Measurements from ENCODE around the gene UNC5B. TPM values are rescaled to one million over a fixed set of nuclear protein-coding genes. Genes with fewer than 3 reads are reported as not detected.

The UNC5B gene
- total RNA-seq, 4 donors from 2014 or later: 2.2 to 3.7 (median 3.2) TPM

DNA sequence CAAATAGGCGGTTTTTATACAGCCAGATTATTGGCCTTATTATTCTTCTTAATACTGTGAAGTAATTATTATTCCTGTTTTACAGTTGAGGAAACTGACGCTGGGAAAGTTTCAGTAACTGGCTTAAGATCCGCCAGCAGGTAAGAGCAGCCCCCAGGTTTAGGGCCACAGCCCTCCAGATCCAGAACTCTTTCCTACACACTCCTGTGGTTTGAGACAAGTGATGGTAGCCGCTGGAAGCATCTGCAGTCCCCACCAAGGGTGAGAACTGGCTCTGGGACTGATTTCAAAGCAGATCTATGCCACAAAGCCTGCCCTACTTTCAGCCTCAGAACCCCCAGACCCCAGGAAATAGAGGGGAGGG is 3.0 kb upstream of the UNC5B start:
- WGBS, 2 donors (ENCODE audit: low coverage in 1 of 2): 37 to 59% methylated on average over 3 of the region's 4 CpGs
- H3K36me3 ChIP-seq: no peaks in the 10 kb centered on the region
- H3K27ac ChIP-seq: no peak overlapping the region
- TF ChIP-seq POLR2AphosphoS5 (IDR thresholded peaks at IDR 0.05) (no peak), EP300 (IDR thresholded peaks at IDR 0.05) (no peak), POLR2A (IDR thresholded peaks at IDR 0.05) (no peak)
- TF ChIP-seq, protein P1, sequence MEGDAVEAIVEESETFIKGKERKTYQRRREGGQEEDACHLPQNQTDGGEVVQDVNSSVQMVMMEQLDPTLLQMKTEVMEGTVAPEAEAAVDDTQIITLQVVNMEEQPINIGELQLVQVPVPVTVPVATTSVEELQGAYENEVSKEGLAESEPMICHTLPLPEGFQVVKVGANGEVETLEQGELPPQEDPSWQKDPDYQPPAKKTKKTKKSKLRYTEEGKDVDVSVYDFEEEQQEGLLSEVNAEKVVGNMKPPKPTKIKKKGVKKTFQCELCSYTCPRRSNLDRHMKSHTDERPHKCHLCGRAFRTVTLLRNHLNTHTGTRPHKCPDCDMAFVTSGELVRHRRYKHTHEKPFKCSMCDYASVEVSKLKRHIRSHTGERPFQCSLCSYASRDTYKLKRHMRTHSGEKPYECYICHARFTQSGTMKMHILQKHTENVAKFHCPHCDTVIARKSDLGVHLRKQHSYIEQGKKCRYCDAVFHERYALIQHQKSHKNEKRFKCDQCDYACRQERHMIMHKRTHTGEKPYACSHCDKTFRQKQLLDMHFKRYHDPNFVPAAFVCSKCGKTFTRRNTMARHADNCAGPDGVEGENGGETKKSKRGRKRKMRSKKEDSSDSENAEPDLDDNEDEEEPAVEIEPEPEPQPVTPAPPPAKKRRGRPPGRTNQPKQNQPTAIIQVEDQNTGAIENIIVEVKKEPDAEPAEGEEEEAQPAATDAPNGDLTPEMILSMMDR (IDR thresholded peaks at IDR 0.05): no peak
- no peak for ATAC-seq
- peaks cover 0 to 37% (median 6%) of the 10 kb centered on the region in 3 donors for H3K4me1 ChIP-seq
- no peak overlapping the region for H3K4me3 ChIP-seq
- H3K9me3 ChIP-seq: no peaks in the 10 kb centered on the region
- H3K27me3 ChIP-seq: peaks cover 31% of the 10 kb centered on the region

DNA sequence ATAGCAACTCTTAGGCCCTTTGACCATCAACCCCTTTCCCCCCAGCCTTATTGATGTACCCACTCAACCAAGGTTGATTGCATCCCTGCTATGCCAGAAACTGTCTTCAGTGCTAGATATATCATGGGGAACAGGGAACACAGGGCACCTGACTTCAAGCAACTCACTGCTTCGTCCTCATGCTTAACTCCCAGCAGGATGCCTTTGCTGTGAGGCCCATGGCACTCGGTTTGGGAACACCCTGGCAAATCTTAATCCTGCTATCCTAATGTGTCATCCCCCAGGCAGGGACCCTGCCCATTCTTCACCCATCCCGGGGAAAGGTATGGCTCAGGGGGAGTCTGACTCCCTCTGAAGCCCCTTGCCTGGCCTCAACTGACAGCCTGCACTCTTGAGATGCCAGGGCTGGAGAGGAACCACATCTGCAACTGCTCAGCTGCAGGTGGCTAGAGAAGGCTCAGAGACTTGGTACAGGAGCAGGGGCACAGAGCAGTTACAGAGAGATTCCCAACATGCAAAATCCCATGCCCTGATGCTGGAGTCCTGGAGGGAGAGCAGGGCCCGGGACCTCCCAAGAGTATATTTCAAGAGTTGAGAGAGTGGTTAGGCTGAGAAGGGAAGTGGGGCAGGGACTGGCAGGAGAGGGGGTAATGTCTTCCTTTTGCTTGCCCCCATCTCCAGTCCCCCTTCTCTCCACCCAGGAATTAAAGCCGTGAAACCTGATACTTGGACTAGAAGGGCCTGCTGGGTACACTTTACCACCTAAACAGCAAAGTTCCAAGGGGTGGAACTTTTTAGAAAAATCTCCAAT is 2.4 kb upstream of the UNC5B start:
- Histone ChIP-seq H3K27ac (no peak overlapping the region), H3K27me3 (peaks cover 31% of the 10 kb centered on the region), H3K9me3 (no peaks in the 10 kb centered on the region), H3K4me1 (peaks cover 0 to 43% (median 6%) of the 10 kb centered on the region in 3 donors), H3K36me3 (no peaks in the 10 kb centered on the region), H3K4me3 (no peak overlapping the region)
- no peak for ATAC-seq
- no peak for TF ChIP-seq POLR2AphosphoS5 (IDR thresholded peaks at IDR 0.05)
- TF ChIP-seq, protein P1 (IDR thresholded peaks at IDR 0.05): no peak
- TF ChIP-seq POLR2A (IDR thresholded peaks at IDR 0.05): no peak
- TF ChIP-seq EP300 (IDR thresholded peaks at IDR 0.05): no peak
- 39 to 45% methylated on average over 3 to 4 of the region's 5 CpGs for WGBS, 2 donors (ENCODE audit: low coverage in 1 of 2)

DNA sequence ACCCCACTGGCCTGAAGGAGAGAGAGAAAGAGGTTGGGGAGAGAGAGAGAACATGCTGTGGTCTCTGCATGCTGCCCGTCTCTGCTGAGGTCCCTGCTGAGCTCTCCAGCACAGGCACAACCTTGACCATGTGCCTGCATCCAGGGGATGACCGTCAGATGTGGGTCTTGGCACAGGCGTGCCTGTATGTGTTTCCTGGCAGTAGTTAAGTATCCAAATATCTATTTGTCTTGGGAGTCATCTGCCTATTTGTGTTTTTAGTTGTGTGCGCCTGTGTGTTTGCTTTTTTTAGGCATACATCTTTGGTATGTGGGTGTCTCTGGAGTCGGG is 1.9 kb upstream of the UNC5B start:
- H3K9me3 ChIP-seq: no peaks in the 10 kb centered on the region
- H3K4me3 ChIP-seq: no peak overlapping the region
- WGBS, 2 donors (ENCODE audit: low coverage in 1 of 2): 38 to 45% methylated on average over 1 to 2 of the region's 5 CpGs
- H3K36me3 ChIP-seq: no peaks in the 10 kb centered on the region
- no peak overlapping the region for H3K27ac ChIP-seq
- H3K4me1 ChIP-seq: peaks cover 0 to 44% (median 6%) of the 10 kb centered on the region in 3 donors
- no peak for ATAC-seq
- TF ChIP-seq EP300 (IDR thresholded peaks at IDR 0.05): no peak
- TF ChIP-seq POLR2AphosphoS5 (IDR thresholded peaks at IDR 0.05): no peak
- TF ChIP-seq, protein P1 (IDR thresholded peaks at IDR 0.05): no peak
- TF ChIP-seq POLR2A (IDR thresholded peaks at IDR 0.05): no peak
- peaks cover 31% of the 10 kb centered on the region for H3K27me3 ChIP-seq

DNA sequence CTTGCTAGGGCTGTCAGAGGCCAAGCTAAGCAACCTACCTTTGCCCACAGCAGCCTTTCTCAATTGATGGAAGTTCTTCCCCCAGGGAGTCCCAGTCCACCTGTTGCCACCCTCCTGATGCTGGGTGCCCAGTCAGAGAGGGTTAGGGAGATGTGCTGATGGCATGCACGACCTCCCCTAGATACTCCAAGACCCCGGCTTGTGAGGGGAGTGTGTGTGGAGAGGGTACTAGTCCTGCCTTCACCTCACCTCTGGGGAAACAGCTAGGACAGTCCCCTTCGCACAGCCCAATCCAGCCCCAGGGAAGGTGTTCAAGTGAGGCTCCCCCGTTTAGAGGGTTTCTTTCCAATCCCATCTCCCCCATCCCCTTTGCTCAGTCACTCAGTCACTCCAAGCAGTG is 1.3 kb upstream of the UNC5B start:
- Histone ChIP-seq H3K9me3 (no peaks in the 10 kb centered on the region), H3K27me3 (peaks cover 31% of the 10 kb centered on the region), H3K36me3 (no peaks in the 10 kb centered on the region), H3K4me3 (no peak overlapping the region), H3K4me1 (peaks cover 0 to 47% (median 6%) of the 10 kb centered on the region in 3 donors), H3K27ac (no peak overlapping the region)
- no peak for ATAC-seq
- TF ChIP-seq EP300 (IDR thresholded peaks at IDR 0.05): no peak
- TF ChIP-seq, protein P1 (IDR thresholded peaks at IDR 0.05): no peak
- no peak for TF ChIP-seq POLR2A (IDR thresholded peaks at IDR 0.05)
- no peak for TF ChIP-seq POLR2AphosphoS5 (IDR thresholded peaks at IDR 0.05)
- WGBS, 2 donors (ENCODE audit: low coverage in 1 of 2): 67% methylated on average over 2 of the region's 4 CpGs; no CpG with 5 or more reads in 1 of the 2 donors

DNA sequence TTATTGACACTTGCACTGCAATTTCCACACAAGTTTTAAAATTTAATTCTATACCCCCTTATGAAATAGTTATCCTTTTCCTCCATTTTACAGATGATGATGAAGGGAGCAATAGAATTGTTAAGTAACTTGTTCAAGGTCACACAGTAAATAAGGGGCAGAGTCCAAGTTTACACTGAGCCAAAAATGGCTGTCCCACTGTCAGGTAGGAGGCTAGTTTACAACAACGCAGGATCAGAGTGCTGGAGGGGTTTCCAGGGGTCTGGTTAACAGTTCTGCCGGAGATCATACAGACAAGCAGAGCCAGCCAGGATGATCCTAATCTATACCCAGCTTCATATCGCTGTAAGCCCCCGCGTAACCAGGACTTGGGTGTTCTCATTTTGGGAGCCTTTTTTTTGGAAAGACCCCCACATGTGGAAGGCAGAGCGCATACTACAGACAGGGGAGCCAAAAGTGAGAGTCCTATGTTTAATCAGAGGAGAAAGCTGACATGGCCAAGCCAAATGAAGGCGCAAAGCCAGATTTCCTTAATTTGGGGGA is 524 bp upstream of the UNC5B start:
- no peak for ATAC-seq
- H3K27me3 ChIP-seq: peaks cover 28% of the 10 kb centered on the region
- TF ChIP-seq EP300 (IDR thresholded peaks at IDR 0.05) (no peak), POLR2AphosphoS5 (IDR thresholded peaks at IDR 0.05) (no peak), POLR2A (IDR thresholded peaks at IDR 0.05) (no peak)
- peaks cover 0 to 55% (median 9%) of the 10 kb centered on the region in 3 donors for H3K4me1 ChIP-seq
- H3K4me3 ChIP-seq: peak overlapping the region; percentile 69 to 79
- WGBS, 2 donors (ENCODE audit: low coverage in 1 of 2): 7 to 14% methylated on average over 3 to 4 of the region's 7 CpGs
- no peaks in the 10 kb centered on the region for H3K36me3 ChIP-seq
- H3K9me3 ChIP-seq: no peaks in the 10 kb centered on the region
- H3K27ac ChIP-seq: peak overlapping the region in 3 of 4 donors; percentile 82 to 89 (median 87)

Measured in gastroesophageal sphincter (tissue), 4 donors.